RWPE2 (cell line): ENCODE measurements around the gene DDIAS.

ENCODE experiments used
- ATAC-seq: fragments of 200-7000 bp; cut with Tn5 transposase; 3 replicates; pipeline ENCODE4 v1.9.1; 2021; ENCODE audit warnings: low read depth
- DNase-seq: peaks from one replicate; pipeline ENCODE4 v3.0.0-alpha.2; 2020; ENCODE audit warnings: low spot score
- H3K27ac ChIP-seq: fragments of 450-650 bp; 2 replicates; pipeline ENCODE4 v1.5.1; 2017; ENCODE audit warnings: mild to moderate bottlenecking; ENCODE audit not compliant: poor library complexity, severe bottlenecking
- H3K27me3 ChIP-seq: fragments of 250-450 bp; sonication (Bioruptor Pico); 2 replicates; pipeline ENCODE4 v1.5.1; 2021; ENCODE audit warnings: mild to moderate bottlenecking, moderate library complexity; ENCODE audit not compliant: insufficient read depth, poor library complexity, severe bottlenecking
- H3K36me3 ChIP-seq: fragments of 250-450 bp; sonication (Bioruptor Pico); 2 replicates; pipeline ENCODE4 v1.5.1; 2020; ENCODE audit warnings: low read depth, mild to moderate bottlenecking, moderate library complexity
- H3K4me1 ChIP-seq: fragments of 250-450 bp; sonication (Bioruptor Pico); 2 replicates; pipeline ENCODE4 v1.5.1; 2021; ENCODE audit warnings: mild to moderate bottlenecking, moderate library complexity; ENCODE audit not compliant: insufficient read depth, poor library complexity, severe bottlenecking
- H3K4me3 ChIP-seq: fragments of 250-450 bp; sonication (Bioruptor Pico); 2 replicates; pipeline ENCODE4 v1.5.1; 2021; ENCODE audit warnings: mild to moderate bottlenecking, moderate library complexity; ENCODE audit not compliant: severe bottlenecking
- H3K9me3 ChIP-seq: fragments of 250-450 bp; sonication (Bioruptor Pico); 2 replicates; pipeline ENCODE4 v1.5.1; 2021; ENCODE audit warnings: mild to moderate bottlenecking, moderate library complexity; ENCODE audit not compliant: severe bottlenecking
- CTCF ChIP-seq: fragments of 450-650 bp; IDR thresholded peaks from one replicate; pipeline ENCODE4 v1.5.1; 2017; ENCODE audit warnings: mild to moderate bottlenecking, moderate library complexity; ENCODE audit not compliant: poor library complexity, severe bottlenecking

The DDIAS gene

GRCh38 chr11:82871646-82872045 lies 29.9 kb upstream of the DDIAS start:
- DNase-seq = no peak
- Histone ChIP-seq H3K27ac (no peak overlapping the region), H3K4me1 (peaks cover 8% of the 10 kb centered on the region), H3K27me3 (no peaks in the 10 kb centered on the region), H3K4me3 (no peak overlapping the region), H3K36me3 (no peaks in the 10 kb centered on the region), H3K9me3 (no peaks in the 10 kb centered on the region)
- ATAC-seq = no peak
- no peak for TF ChIP-seq CTCF

- Histone ChIP-seq H3K36me3 (no peaks in the 10 kb centered on the region), H3K27me3 (no peaks in the 10 kb centered on the region), H3K4me3 (no peak overlapping the region), H3K9me3 (no peaks in the 10 kb centered on the region), H3K27ac (no peak overlapping the region), H3K4me1 (peaks cover 8% of the 10 kb centered on the region)
- DNase-seq = no peak
- TF ChIP-seq CTCF = no peak
- no peak for ATAC-seq
Observed at GRCh38 chr11:82872377-82873150, 29.0 kb upstream of the DDIAS start.

GRCh38 chr11:82873919-82874333 lies 27.6 kb upstream of the DDIAS start:
- H3K9me3 ChIP-seq = no peaks in the 10 kb centered on the region
- no peak for TF ChIP-seq CTCF
- no peaks in the 10 kb centered on the region for H3K36me3 ChIP-seq
- H3K4me1 ChIP-seq = peaks cover 8% of the 10 kb centered on the region
- DNase-seq = no peak
- no peaks in the 10 kb centered on the region for H3K27me3 ChIP-seq
- ATAC-seq = no peak
- H3K4me3 ChIP-seq = no peak overlapping the region
- H3K27ac ChIP-seq = no peak overlapping the region

- H3K9me3 ChIP-seq = no peaks in the 10 kb centered on the region
- no peak for TF ChIP-seq CTCF
- H3K4me3 ChIP-seq = no peak overlapping the region
- peaks cover 2% of the 10 kb centered on the region for H3K4me1 ChIP-seq
- no peaks in the 10 kb centered on the region for H3K27me3 ChIP-seq
- DNase-seq (no peak), ATAC-seq (no peak)
- H3K36me3 ChIP-seq = no peaks in the 10 kb centered on the region
- no peak overlapping the region for H3K27ac ChIP-seq
Observed at GRCh38 chr11:82874646-82875523, 26.7 kb upstream of the DDIAS start.
